OCI-LY7 (cell line): ENCODE results near the gene SLC24A4.

Experiments
- EZH2phosphoT487 ChIP-seq: fragments of 200-600 bp; sonication (generic); IDR thresholded peaks from 2 replicates; pipeline ENCODE4 v1.6.1; 2018; ENCODE audit warnings: low read depth, borderline replicate concordance, mild to moderate bottlenecking, mixed run types, antibody characterized with exemption, low read length, moderate library complexity, mixed read lengths
- TF ChIP-seq, protein P1 (sequence below): fragments of 200-600 bp; sonication (generic); conservative IDR thresholded peaks from 2 replicates; pipeline ENCODE4 v1.5.1; 2014; ENCODE audit warnings: mild to moderate bottlenecking, antibody characterized with exemption, low read length, moderate library complexity, mixed read lengths

DNA sequence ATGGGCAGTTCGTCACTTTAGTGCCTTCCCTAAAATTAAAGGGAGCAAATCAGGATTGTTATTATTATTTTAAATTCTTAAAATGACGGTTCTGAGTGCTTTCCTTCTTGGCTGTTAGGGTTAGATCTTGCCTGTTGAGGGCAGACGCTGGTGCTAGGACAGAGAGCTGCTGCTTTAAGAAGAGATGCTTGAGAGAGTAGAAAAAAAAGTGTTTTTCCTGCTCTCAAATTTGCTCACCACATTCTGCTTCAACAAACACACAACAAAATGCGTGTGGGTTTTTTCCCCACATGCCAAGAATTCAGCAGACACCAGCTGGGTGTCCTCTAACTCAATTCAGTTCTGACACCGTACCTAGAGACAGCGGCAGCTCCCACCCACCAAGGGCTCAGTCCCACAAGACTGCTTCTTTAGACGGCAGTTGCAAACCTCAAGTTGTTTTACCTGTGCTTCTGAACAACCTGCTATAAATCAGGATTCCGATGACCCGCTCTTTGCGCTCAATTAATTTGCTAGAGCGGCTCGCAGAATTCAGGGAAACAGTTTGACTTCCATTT, 114.8 kb downstream of the SLC24A4 start:
- TF ChIP-seq, protein P1, sequence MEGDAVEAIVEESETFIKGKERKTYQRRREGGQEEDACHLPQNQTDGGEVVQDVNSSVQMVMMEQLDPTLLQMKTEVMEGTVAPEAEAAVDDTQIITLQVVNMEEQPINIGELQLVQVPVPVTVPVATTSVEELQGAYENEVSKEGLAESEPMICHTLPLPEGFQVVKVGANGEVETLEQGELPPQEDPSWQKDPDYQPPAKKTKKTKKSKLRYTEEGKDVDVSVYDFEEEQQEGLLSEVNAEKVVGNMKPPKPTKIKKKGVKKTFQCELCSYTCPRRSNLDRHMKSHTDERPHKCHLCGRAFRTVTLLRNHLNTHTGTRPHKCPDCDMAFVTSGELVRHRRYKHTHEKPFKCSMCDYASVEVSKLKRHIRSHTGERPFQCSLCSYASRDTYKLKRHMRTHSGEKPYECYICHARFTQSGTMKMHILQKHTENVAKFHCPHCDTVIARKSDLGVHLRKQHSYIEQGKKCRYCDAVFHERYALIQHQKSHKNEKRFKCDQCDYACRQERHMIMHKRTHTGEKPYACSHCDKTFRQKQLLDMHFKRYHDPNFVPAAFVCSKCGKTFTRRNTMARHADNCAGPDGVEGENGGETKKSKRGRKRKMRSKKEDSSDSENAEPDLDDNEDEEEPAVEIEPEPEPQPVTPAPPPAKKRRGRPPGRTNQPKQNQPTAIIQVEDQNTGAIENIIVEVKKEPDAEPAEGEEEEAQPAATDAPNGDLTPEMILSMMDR = no peak
- no peak for TF ChIP-seq EZH2phosphoT487
